ENCODE data around the gene ZKSCAN8. TPM values are rescaled to one million over a fixed set of nuclear protein-coding genes. Genes with fewer than 3 reads are reported as not detected.

Gene ZKSCAN8
- total and polyA plus RNA-seq, 2 donors (not counting 3 experiments of a cell fraction or from before 2014, with no cell fraction given) = 9.4 to 19.7 TPM

DNA sequence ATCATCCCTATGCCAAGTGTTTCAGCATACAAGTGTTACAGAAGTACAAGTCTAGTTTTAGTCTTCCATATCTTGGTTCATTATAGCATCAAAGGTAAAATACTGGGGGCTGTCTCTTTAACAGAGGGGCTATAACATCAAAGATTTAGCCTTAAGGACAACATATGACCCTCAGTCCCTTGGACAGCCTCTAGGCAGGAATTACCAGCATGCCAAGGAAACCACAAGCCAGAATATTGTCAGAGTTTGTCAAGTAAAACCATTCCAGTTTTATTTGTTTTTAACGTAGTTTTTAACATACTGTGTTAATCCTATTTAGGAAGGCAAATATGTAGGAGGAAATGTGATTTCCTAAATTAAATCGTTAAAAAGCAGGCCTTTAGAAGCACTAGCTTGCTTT, 18.6 kb downstream of the ZKSCAN8 start:
- TF ChIP-seq FOS (IDR thresholded peaks at IDR 0.05; ENCODE audit: borderline replicate concordance, insufficient read depth, low read length) (no peak), POLR2AphosphoS5 (IDR thresholded peaks at IDR 0.05; ENCODE audit: insufficient read depth, low read depth, low read length) (no peak), MYC (IDR thresholded peaks at IDR 0.05; ENCODE audit: low read depth, low read length) (no peak), POLR2A (IDR thresholded peaks at IDR 0.05; ENCODE audit: low read depth, low read length) (no peak), GATA2 (IDR thresholded peaks at IDR 0.05; ENCODE audit: insufficient read depth, insufficient read length, low read depth, low read length) (no peak), JUN (IDR thresholded peaks at IDR 0.05; ENCODE audit: borderline replicate concordance, insufficient read depth, insufficient read length, low read depth) (no peak), EZH2 (IDR thresholded peaks at IDR 0.05; ENCODE audit: borderline replicate concordance, low read depth, low read length, severe bottlenecking) (no peak)
- TF ChIP-seq, protein P1, sequence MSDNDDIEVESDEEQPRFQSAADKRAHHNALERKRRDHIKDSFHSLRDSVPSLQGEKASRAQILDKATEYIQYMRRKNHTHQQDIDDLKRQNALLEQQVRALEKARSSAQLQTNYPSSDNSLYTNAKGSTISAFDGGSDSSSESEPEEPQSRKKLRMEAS (IDR thresholded peaks at IDR 0.05; ENCODE audit: insufficient read depth, insufficient read length) = no peak
- TF ChIP-seq, protein P2, sequence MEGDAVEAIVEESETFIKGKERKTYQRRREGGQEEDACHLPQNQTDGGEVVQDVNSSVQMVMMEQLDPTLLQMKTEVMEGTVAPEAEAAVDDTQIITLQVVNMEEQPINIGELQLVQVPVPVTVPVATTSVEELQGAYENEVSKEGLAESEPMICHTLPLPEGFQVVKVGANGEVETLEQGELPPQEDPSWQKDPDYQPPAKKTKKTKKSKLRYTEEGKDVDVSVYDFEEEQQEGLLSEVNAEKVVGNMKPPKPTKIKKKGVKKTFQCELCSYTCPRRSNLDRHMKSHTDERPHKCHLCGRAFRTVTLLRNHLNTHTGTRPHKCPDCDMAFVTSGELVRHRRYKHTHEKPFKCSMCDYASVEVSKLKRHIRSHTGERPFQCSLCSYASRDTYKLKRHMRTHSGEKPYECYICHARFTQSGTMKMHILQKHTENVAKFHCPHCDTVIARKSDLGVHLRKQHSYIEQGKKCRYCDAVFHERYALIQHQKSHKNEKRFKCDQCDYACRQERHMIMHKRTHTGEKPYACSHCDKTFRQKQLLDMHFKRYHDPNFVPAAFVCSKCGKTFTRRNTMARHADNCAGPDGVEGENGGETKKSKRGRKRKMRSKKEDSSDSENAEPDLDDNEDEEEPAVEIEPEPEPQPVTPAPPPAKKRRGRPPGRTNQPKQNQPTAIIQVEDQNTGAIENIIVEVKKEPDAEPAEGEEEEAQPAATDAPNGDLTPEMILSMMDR (IDR thresholded peaks at IDR 0.05; ENCODE audit: extremely low read depth in 1 of 2, insufficient read depth in 1 of 2, low read depth in 1 of 2, low read length in 2 of 2) = no peak
- FAIRE-seq (no peak), DNase-seq (ENCODE audit: low read depth, low spot score) (no peak)
- no peaks in the 10 kb centered on the region for H3K27me3 ChIP-seq (ENCODE audit: control insufficient read depth in 2 of 2, insufficient read depth in 2 of 2, low read length in 2 of 2)
- no peaks in the 10 kb centered on the region for H3K79me2 ChIP-seq (ENCODE audit: control insufficient read depth, insufficient read depth, low read length)
- no TSS peak for BruUV-seq (replicated peaks)
- H3K4me1 ChIP-seq (ENCODE audit: control insufficient read depth, extremely low read depth, insufficient read depth, low read length) = peaks cover 6% of the 10 kb centered on the region
- no peak overlapping the region for H3K4me3 ChIP-seq (replicated peaks in 1 of 3; ENCODE audit: insufficient read depth in 1 of 3, low read depth in 1 of 3, low read length in 3 of 3)
- CTCF ChIA-PET = interaction anchor here (1.0 kb wide), 1 partner anchor 9 kb away, joined by 4 read pairs; no protein-coding TSS in a partner anchor
- no peak overlapping the region for H3K9ac ChIP-seq (replicated peaks; ENCODE audit: extremely low read depth, insufficient read depth, low read length)
- H3K9me3 ChIP-seq (replicated peaks; ENCODE audit: control insufficient read depth, insufficient read depth, low read length) = no peaks in the 10 kb centered on the region
- H2AFZ ChIP-seq (ENCODE audit: low read depth, low read length) = no peak overlapping the region
- H3K27ac ChIP-seq (ENCODE audit: insufficient read depth, low read depth, low read length) = no peak overlapping the region
- dilution Hi-C loops (cut with MboI; ENCODE audit: extremely low pct_ligation_motif_present, low sequenced_read_pairs) = no loop called here
- no peaks in the 10 kb centered on the region for H3K9me1 ChIP-seq (replicated peaks; ENCODE audit: control insufficient read depth, extremely low read depth, insufficient read depth, low read length)
- no peaks in the 10 kb centered on the region for H4K20me1 ChIP-seq (replicated peaks; ENCODE audit: control insufficient read depth, extremely low read depth, insufficient read depth, low read length)
- POLR2A ChIA-PET = interaction anchor here (0.9 kb wide), 1 partner anchor 19 kb away, joined by 3 read pairs; the partner anchor contains the start of gene ZKSCAN8
- peaks cover 0 to 3% of the 10 kb centered on the region in 2 experiments for H3K36me3 ChIP-seq (ENCODE audit: control insufficient read depth in 2 of 2, extremely low read depth in 1 of 2, insufficient read depth in 2 of 2, low read length in 2 of 2)
- no peak overlapping the region for H3K4me2 ChIP-seq (ENCODE audit: insufficient read depth, low read length)
- intact Hi-C loops (cut with micrococcal nuclease) = no loop called here

Data from endothelial cell of umbilical vein (primary cell).